ENCODE results near the gene PLA2G2A.

DNA sequence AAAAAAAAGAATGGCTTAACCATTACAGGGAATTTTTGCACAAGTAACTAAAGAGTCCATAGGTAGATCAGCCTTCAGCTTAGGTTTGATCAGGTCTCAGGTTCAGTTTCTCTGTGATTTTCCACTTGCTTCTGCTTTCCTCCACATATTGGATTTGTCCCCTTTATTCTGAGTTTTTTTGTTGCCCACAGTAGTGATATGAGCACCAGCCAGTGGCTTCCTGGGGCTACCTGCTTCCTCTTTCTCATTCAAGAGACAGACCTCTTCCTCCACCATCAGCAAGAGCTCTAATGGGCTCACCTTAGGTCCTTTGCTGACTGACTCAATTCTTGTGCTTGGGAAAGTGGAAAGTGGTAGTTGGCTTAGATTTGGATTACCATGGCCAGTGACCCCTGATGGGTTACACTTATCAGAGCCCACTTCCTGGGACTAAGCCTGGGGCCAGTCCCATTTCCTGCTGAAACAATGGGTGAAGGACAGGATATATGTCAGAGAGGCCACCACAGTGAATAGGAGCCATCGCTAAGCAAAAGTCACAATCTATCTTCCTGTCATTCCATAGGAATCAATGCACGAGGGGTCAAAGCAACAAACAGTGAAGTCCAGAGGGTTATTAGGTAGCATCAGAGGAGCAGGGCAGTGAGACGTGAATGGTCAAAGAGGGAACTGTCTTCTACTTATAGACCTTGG, 43.2 kb downstream of the PLA2G2A start:
- TF ChIP-seq ASH2L (IDR thresholded peaks at IDR 0.05; ENCODE audit: low read length) (no peak), CEBPB (IDR thresholded peaks at IDR 0.05; ENCODE audit: low read depth, low read length) (no peak), POLR2A (IDR thresholded peaks at IDR 0.05; ENCODE audit: control extremely low read depth in 1 of 2, low read depth in 2 of 2, low read length in 2 of 2) (no peak), RXRA (IDR thresholded peaks at IDR 0.05; ENCODE audit: insufficient read depth, low read depth, low read length) (no peak), POLR2AphosphoS5 (IDR thresholded peaks at IDR 0.05; ENCODE audit: low read depth, low read length) (no peak), ZNF274 (IDR thresholded peaks at IDR 0.05; ENCODE audit: borderline replicate concordance, extremely low read depth, low read length) (no peak), SIN3A (conservative IDR thresholded peaks at IDR 0.05 in 1 of 2, IDR thresholded peaks at IDR 0.05 in 1 of 2; ENCODE audit: low read depth in 1 of 2, low read length in 2 of 2) (no peak), EZH2 (IDR thresholded peaks at IDR 0.05; ENCODE audit: low read depth, low read length, severe bottlenecking) (no peak), BRCA1 (IDR thresholded peaks at IDR 0.05; ENCODE audit: low read depth, low read length) (no peak), RAD21 (IDR thresholded peaks at IDR 0.05 in 1 of 2, conservative IDR thresholded peaks at IDR 0.05 in 1 of 2; ENCODE audit: low read depth in 2 of 2, low read length in 2 of 2) (no peak), RNF2 (IDR thresholded peaks at IDR 0.05; ENCODE audit: borderline replicate concordance, low read depth, low read length, missing control alignments, poor library complexity, severe bottlenecking) (no peak)
- TF ChIP-seq, protein P1, sequence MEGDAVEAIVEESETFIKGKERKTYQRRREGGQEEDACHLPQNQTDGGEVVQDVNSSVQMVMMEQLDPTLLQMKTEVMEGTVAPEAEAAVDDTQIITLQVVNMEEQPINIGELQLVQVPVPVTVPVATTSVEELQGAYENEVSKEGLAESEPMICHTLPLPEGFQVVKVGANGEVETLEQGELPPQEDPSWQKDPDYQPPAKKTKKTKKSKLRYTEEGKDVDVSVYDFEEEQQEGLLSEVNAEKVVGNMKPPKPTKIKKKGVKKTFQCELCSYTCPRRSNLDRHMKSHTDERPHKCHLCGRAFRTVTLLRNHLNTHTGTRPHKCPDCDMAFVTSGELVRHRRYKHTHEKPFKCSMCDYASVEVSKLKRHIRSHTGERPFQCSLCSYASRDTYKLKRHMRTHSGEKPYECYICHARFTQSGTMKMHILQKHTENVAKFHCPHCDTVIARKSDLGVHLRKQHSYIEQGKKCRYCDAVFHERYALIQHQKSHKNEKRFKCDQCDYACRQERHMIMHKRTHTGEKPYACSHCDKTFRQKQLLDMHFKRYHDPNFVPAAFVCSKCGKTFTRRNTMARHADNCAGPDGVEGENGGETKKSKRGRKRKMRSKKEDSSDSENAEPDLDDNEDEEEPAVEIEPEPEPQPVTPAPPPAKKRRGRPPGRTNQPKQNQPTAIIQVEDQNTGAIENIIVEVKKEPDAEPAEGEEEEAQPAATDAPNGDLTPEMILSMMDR (IDR thresholded peaks at IDR 0.05; ENCODE audit: control extremely low read depth in 1 of 3, insufficient read depth in 1 of 3, low read depth in 1 of 3, low read length in 3 of 3), result no peak
